Stimulated activated CD8-positive, alpha-beta memory T cell treated with anti-CD3 and anti-CD28 coated beads, Interleukin-2, amount 100 ng/mL, for 48 hours (primary cell): ENCODE measurements around the gene PIP5K1B.

Experiments
- DNase-seq, 2 donors: peaks; one replicate each; pipeline ENCODE4 v3.0.0-alpha.2; 2020; ENCODE audit warnings: low read depth in 2 of 2

PIP5K1B gene

GRCh38 chr9:68907910-68908309 lies 202.9 kb downstream of the PIP5K1B start:
- no peak for DNase-seq

- no peak for DNase-seq
These were observed 207.5 kb downstream of the PIP5K1B start for GRCh38 chr9:68912561-68912960.

GRCh38 chr9:68913054-68913453 lies 208.0 kb downstream of the PIP5K1B start:
- DNase-seq, result no peak

- no peak for DNase-seq
These were observed 209.7 kb downstream of the PIP5K1B start for GRCh38 chr9:68914751-68915150.

GRCh38 chr9:68919661-68920060 lies 214.6 kb downstream of the PIP5K1B start:
- DNase-seq, result no peak

GRCh38 chr9:68920921-68921320 lies 215.9 kb downstream of the PIP5K1B start:
- DNase-seq, result no peak

GRCh38 chr9:68923480-68923879 lies 218.4 kb downstream of the PIP5K1B start:
- DNase-seq, result no peak

GRCh38 chr9:68925175-68925574 lies 220.1 kb downstream of the PIP5K1B start:
- no peak for DNase-seq

GRCh38 chr9:68927165-68927564 lies 222.1 kb downstream of the PIP5K1B start:
- no peak for DNase-seq

- DNase-seq, result no peak
These were observed 226.8 kb downstream of the PIP5K1B start for GRCh38 chr9:68931821-68932220.

- DNase-seq, result no peak
These were observed 227.4 kb downstream of the PIP5K1B start for GRCh38 chr9:68932458-68932857.

- no peak for DNase-seq
These were observed 228.6 kb downstream of the PIP5K1B start for GRCh38 chr9:68933434-68934328.

- no peak for DNase-seq
These were observed 229.2 kb downstream of the PIP5K1B start for GRCh38 chr9:68934329-68934644.

GRCh38 chr9:68940573-68940972 lies 235.5 kb downstream of the PIP5K1B start:
- no peak for DNase-seq

GRCh38 chr9:68941780-68942459 lies 236.9 kb downstream of the PIP5K1B start:
- DNase-seq, result no peak

- no peak for DNase-seq
These were observed 237.8 kb downstream of the PIP5K1B start for GRCh38 chr9:68942790-68943189.

- DNase-seq, result no peak
These were observed 242.0 kb downstream of the PIP5K1B start for GRCh38 chr9:68947015-68947414.

GRCh38 chr9:68947842-68948569 lies 243.0 kb downstream of the PIP5K1B start:
- DNase-seq, result no peak

- DNase-seq, result no peak
These were observed 244.4 kb downstream of the PIP5K1B start for GRCh38 chr9:68949271-68950000.

- no peak for DNase-seq
These were observed 245.1 kb downstream of the PIP5K1B start for GRCh38 chr9:68950188-68950587.

GRCh38 chr9:68950689-68951088 lies 245.6 kb downstream of the PIP5K1B start:
- no peak for DNase-seq
